GM19025 (cell line): ENCODE measurements around the gene MBP.

Experiments used
- ATAC-seq: cut with Tn5 transposase; IDR thresholded peaks from one replicate; pipeline ENCODE4 v1.9.1; 2021; ENCODE audit warnings: mild to moderate bottlenecking, low read depth, moderate library complexity; ENCODE audit not compliant: unreplicated experiment

Gene MBP

DNA sequence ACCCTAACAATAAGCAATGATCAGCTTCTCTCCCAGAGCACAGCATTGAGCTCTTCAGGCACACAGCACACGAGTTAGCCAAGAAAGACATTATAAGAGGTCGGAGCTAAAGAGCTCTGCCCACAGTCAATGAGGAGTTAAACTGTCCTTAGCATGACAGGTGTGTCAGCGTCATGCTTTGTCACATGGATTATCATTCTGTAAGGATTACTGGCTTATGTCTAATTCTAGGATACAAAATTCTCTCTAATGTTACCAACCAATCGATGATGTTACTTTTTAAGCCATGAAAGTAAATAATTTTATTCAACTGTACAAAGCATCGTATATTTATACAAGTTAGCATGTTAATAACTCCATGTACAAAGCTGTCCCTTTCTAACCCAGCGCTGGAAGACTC lies 201.4 kb downstream of the MBP start:
- no peak for ATAC-seq
